MG63 (cell line): ENCODE measurements around the gene LAMTOR1. TPM values are rescaled to one million over a fixed set of nuclear protein-coding genes. Genes with fewer than 3 reads are reported as not detected.

Experiments
- DNase-seq: peaks from one replicate; pipeline ENCODE4 v3.0.0-alpha.2; 2020
- H3K27me3 ChIP-seq: fragments of 250-450 bp; sonication (Bioruptor Pico); 2 replicates; pipeline ENCODE4 v1.5.1; 2020; ENCODE audit warnings: mild to moderate bottlenecking, moderate library complexity
- H3K36me3 ChIP-seq: fragments of 250-450 bp; sonication (Bioruptor Pico); 2 replicates; pipeline ENCODE4 v1.5.1; 2020; ENCODE audit warnings: mild to moderate bottlenecking, moderate library complexity
- H3K4me3 ChIP-seq: fragments of 250-450 bp; sonication (Bioruptor Pico); 2 replicates; pipeline ENCODE4 v1.5.1; 2020; ENCODE audit warnings: mild to moderate bottlenecking, moderate library complexity
- H3K9me3 ChIP-seq: fragments of 250-450 bp; sonication (Bioruptor Pico); 2 replicates; pipeline ENCODE4 v1.5.1; 2020; ENCODE audit warnings: mild to moderate bottlenecking, moderate library complexity
- total RNA-seq: library from RNA; depleted of rRNA; stranded (reverse); fragments of >200 nt; shearing (Covaris generic); gene quantifications from 2 replicates; pipeline ENCODE4 v1.2.3, GENCODE V29; 2014; ENCODE audit warnings: low replicate concordance; rRNA removed

LAMTOR1 gene
- total RNA-seq, 1 experiment from 2014 or later = 130 TPM

DNA sequence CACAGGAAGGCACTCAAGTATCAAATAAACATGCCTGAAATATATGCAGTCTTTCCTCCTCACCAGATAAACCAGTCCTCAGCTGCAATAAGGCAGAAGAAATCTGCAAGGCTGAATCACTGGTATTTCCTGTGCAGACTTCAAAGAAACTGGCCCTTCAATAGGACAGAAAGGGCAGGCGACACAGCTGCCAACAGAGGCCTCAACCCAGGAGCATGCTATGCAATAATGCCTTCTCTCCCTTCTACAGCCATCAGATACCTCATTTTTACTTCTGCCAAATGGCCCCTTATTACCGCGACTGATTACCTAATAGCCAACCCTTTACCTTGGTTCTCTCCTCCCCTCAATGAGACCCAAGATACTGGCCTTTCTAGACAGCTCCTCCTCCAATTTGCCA, 30.7 kb downstream of the LAMTOR1 start:
- no peaks in the 10 kb centered on the region for H3K27me3 ChIP-seq
- H3K36me3 ChIP-seq = peaks cover 56% of the 10 kb centered on the region
- DNase-seq = peak; percentile 77
- no peaks in the 10 kb centered on the region for H3K9me3 ChIP-seq
- H3K4me3 ChIP-seq = no peak overlapping the region

DNA sequence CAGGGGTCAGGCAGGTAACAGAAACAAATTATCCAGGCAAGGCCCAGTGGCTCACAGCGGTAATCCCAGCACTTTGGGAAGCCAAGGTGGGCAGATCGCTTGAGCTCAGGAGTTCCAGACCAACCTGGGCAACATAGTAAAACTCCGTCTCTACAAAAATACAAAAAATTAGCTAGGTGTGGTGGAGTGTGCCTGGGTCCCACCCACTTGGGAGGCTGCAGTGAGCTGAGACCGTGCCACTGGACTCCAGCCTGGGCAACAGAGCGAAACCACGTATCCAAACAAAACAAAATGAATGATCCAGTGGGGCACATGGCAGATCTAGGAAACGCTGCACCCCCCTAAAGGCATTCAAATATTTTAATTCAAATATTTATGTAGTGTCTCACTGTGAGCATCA, 32.6 kb downstream of the LAMTOR1 start:
- Histone ChIP-seq H3K27me3 (no peaks in the 10 kb centered on the region), H3K36me3 (peaks cover 56% of the 10 kb centered on the region), H3K4me3 (peak overlapping the region; percentile 12; the same call in 1 of the 2 replicates), H3K9me3 (no peaks in the 10 kb centered on the region)
- no peak for DNase-seq

DNA sequence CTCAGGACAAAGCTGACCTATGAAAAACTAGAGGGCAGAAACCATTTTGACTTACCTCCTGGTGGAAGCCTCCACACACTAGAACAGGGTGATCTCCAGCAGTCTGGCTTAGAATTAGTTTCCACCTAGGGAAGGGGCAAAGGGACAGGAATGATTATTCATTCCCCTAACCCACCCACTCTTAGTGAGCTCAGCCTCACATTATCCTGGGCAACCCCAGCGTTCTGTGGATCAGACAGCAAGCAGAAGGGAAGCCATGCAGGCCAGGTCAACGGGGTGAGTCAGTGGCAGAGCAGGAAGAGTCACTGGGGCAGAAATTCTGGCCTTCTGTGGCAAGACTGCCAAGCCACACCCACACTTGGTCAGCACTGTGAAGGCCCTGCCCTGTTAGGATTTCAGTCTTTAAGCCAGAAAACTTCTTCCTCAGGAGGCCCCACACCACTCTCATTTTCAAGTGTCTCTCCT, 33.3 kb downstream of the LAMTOR1 start:
- H3K9me3 ChIP-seq = no peaks in the 10 kb centered on the region
- DNase-seq = peak; percentile 98
- peaks cover 54% of the 10 kb centered on the region for H3K36me3 ChIP-seq
- peak overlapping the region; percentile 29 for H3K4me3 ChIP-seq
- H3K27me3 ChIP-seq = no peaks in the 10 kb centered on the region

DNA sequence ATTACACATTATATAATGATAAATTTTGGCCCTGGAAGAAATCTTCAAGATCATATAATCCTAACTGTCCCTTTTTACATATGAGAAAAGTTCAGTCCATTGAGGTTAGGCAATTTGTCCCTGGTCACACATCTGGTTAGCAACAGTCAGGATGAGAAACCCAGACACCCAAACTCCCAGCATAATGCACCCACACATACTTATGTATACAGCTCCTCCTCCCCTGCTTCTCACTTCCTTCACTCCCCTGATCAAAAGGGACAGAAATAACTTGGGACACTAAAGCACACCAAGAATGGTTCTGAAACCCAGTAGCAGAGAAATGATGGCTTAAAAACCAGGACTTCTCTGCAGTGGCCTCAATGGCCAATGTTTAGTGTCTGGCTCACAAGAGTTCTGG, 33.9 kb downstream of the LAMTOR1 start:
- no peaks in the 10 kb centered on the region for H3K27me3 ChIP-seq
- no peak for DNase-seq
- peak overlapping the region; percentile 29 for H3K4me3 ChIP-seq
- peaks cover 59% of the 10 kb centered on the region for H3K36me3 ChIP-seq
- H3K9me3 ChIP-seq = no peaks in the 10 kb centered on the region

DNA sequence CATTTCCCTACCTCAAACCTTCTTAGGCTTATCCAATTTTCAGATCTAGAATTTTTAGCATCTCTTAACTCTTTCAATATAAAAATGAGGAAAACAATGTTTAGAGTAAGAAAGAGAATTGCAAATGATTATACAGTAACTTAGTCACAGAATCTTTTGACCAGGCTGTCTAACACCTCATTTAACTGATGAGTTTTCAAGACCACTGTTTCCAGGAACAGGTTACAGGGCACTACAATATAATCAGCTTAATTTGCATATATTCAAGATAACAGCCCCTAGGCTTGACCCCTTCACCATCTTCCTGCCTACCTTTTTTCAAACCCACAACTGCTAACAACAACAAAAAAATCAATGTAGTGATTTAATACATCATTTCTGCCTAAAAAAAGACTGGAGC, 35.4 kb downstream of the LAMTOR1 start:
- peaks cover 64% of the 10 kb centered on the region for H3K36me3 ChIP-seq
- no peaks in the 10 kb centered on the region for H3K9me3 ChIP-seq

DNA sequence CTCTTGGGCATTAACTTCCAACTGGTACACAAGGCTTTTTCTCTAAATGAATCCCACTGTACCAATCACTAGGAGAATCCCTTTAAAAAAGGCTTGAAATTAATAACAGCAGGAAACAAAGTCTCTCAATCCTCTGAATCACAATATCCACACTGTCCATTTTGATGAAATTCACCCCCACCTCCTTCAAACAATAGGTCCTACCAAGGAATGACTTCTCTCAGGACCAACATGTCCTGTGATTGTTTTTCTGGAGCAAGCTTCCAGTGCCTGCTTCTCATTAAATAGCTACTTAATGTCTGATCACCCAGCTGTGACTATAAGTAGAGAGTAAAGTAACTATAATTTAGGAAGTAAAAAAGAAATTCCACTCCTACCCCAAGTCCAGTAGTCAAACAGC, 35.8 kb downstream of the LAMTOR1 start:
- Histone ChIP-seq H3K27me3 (no peaks in the 10 kb centered on the region), H3K9me3 (no peaks in the 10 kb centered on the region), H3K4me3 (no peak overlapping the region), H3K36me3 (peaks cover 68% of the 10 kb centered on the region)
- DNase-seq = no peak

More for the DNA sequence above, 35.4 kb downstream of the LAMTOR1 start:
- Histone ChIP-seq H3K4me3 (no peak overlapping the region), H3K27me3 (no peaks in the 10 kb centered on the region)
- DNase-seq = no peak

DNA sequence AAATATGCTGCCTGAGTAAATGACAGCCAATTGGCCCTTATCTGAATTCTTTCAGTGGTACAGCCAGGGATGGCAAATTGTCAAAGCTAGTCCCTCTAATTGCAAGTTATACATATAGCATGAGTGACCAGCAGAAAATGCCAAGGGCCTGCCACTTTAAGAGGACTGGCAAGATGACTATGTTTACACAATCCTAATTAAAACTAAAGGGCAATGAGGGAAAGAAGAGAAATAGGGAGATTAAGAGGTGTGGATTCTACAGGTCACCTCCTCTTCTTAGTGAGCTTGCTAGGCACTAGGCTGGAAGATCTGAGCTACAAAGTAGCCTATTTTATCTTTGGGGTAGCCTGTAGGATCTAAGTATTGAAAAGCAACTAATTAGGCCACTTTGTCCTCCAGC, 36.2 kb downstream of the LAMTOR1 start:
- Histone ChIP-seq H3K4me3 (no peak overlapping the region), H3K27me3 (no peaks in the 10 kb centered on the region), H3K36me3 (peaks cover 71% of the 10 kb centered on the region), H3K9me3 (no peaks in the 10 kb centered on the region)
- no peak for DNase-seq

DNA sequence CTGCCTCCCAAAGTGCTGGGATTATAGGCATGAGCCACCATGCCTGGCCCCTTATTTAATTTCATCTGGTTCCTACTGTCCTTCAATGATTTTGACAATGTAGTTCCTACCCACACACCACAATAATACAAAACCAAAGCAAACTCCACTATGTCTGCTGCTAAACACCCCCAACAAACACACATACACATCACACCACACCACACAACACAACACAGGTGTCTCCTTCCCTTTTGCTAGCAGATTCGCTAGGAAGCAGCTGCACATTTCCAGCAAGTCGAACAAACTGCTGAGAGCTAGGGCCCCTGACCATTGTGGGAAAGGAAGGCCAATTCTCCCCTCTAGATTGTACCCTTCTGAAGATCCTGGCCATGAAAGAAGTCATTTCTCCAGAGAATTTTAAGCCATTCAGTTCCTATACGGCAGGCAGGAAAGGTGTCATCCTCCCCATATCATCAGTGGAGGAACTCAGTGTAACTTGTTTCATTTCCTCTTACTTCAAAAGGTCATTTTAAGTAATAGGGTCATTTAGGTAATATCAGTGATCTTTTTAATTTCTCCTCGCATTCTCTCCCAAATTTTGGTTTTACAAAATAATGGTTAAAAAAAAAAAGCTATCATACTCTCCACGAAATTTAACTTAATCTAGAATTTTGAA, 41.2 kb downstream of the LAMTOR1 start:
- Histone ChIP-seq H3K4me3 (no peak overlapping the region), H3K9me3 (no peaks in the 10 kb centered on the region), H3K27me3 (no peaks in the 10 kb centered on the region), H3K36me3 (peaks cover 58% of the 10 kb centered on the region)
- no peak for DNase-seq

DNA sequence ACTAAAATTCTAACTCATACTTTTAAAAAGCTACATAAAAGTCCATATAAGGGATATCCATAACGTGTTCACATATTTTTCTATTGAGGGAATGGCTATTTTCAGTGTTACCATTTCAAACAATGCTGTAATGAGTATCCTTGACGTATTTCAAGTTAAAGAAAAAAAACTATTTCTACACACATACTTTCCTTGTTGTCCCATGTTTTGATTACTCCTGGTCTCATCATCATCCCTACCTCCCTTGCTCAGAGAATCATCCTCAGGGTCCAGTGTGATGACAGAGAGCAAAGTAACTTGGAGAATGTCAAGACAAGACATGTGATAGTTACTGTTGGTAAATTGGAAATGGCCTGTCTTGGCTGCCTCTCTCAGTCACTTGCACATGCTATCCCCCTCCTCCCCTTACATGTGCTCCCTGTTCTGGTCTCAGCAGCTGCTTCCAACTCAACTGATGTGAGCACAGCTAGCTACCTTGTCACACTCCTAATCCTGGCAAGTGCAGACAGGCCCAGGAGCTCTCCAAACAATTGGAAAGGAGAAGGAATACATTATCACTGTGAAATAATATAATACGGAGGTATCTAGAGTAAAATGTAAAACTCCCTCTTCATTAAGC, 44.6 kb downstream of the LAMTOR1 start:
- no peak overlapping the region for H3K4me3 ChIP-seq
- H3K9me3 ChIP-seq = no peaks in the 10 kb centered on the region
- no peak for DNase-seq

DNA sequence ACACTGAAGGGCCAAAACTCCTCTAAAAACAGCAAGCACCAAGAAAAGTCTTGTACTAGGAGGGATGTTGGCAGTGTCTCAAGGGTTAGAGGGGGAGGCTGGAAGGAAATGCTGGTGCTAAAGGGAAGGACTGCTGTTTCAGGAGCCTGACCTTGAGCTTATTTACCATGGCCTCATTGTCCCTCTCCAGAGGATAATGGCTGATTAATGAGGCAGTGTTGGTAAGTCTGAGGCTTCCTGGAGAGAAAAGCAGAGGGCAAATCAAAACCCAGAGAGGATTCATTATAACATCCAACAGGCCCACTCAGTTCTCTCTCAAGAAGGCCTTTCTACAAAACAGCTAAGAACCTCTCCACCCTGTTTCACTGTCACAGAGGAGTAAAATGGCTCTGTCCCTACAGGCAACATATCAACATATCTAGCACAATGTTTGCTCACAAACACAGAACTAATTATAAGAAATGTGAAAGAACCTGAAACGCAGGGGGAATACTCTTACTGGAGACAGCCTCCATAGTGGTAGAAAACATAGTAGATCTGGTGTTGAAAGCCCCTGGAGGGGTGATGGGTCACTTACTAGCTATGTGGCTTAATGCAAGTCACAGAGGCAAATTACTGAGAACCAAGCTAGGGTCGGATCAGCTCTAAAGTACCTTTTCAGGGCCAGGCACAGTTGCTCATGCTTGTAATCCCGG, 54.2 kb downstream of the LAMTOR1 start:
- H3K9me3 ChIP-seq = no peaks in the 10 kb centered on the region
- peaks cover 48% of the 10 kb centered on the region for H3K36me3 ChIP-seq
- H3K4me3 ChIP-seq = no peak overlapping the region
- no peak for DNase-seq
- H3K27me3 ChIP-seq = no peaks in the 10 kb centered on the region

More for the DNA sequence above, 44.6 kb downstream of the LAMTOR1 start:
- H3K27me3 ChIP-seq = no peaks in the 10 kb centered on the region
- H3K36me3 ChIP-seq = peaks cover 49% of the 10 kb centered on the region

Other genes starting within 250 kb of the LAMTOR1 start
- not detected in 2 replicates for gene DEFB131B, start 224.8 kb downstream of the LAMTOR1 start, total RNA-seq
- 4.8 and 7.7 TPM in 2 replicates for gene XNDC1N, start 174.7 kb downstream of the LAMTOR1 start, total RNA-seq
- 24.2 and 36.2 TPM in 2 replicates for gene RNF121, start 174.3 kb downstream of the LAMTOR1 start, total RNA-seq
- gene IL18BP, start 104.4 kb downstream of the LAMTOR1 start, total RNA-seq = 1.0 TPM in 1 of 2 replicates, not detected in the other
- gene NUMA1, start 22.8 kb downstream of the LAMTOR1 start, total RNA-seq = 104 and 158 TPM in 2 replicates
- gene LRRC51, start 22.4 kb downstream of the LAMTOR1 start, total RNA-seq = 11.6 and 17.4 TPM in 2 replicates
- gene TOMT, start 2.6 kb upstream of the LAMTOR1 start, total RNA-seq = not detected in 2 replicates
- 54.0 and 124 TPM in 2 replicates for gene ANAPC15, start 9.4 kb upstream of the LAMTOR1 start, total RNA-seq
- 1.1 and 4.5 TPM in 2 replicates for gene FOLR3, start 32.4 kb upstream of the LAMTOR1 start, total RNA-seq
- 0.23 and 3.0 TPM in 2 replicates for gene FOLR1, start 88.8 kb upstream of the LAMTOR1 start, total RNA-seq
- gene FOLR2, start 113.5 kb upstream of the LAMTOR1 start, total RNA-seq = not detected in 2 replicates
- gene INPPL1, start 121.5 kb upstream of the LAMTOR1 start, total RNA-seq = 25.6 and 51.8 TPM in 2 replicates
- not detected in 2 replicates for gene PHOX2A, start 140.9 kb upstream of the LAMTOR1 start, total RNA-seq